Spleen (tissue), 11 donors: ENCODE data around the gene TSSC4. TPM values are rescaled to one million over a fixed set of nuclear protein-coding genes. Genes with fewer than 3 reads are reported as not detected.

Experiments
- DNase-seq: peaks from one replicate; pipeline ENCODE4 v3.0.0-alpha.2; 2020
- H3K27ac ChIP-seq, 8 donors: fragments of 200-600 bp; sonication (generic) in 7 of 8; 1 replicate in 4 of 8; 2 replicates in 4 of 8; pipeline versions ENCODE4 v1.5.0 to v1.8.0; 2016 to 2021; ENCODE audit warnings: inconsistent platforms in 4 of 8, mild to moderate bottlenecking in 4 of 8, moderate library complexity in 1 of 8
- H3K27me3 ChIP-seq, 7 donors: fragments of 200-600 bp; sonication (generic) in 6 of 7; replicated peaks in 1 of 7; 1 replicate in 4 of 7; 2 replicates in 3 of 7; pipeline versions ENCODE4 v1.5.0 to v1.8.0; 2016 to 2021; ENCODE audit warnings: inconsistent platforms in 3 of 7, mild to moderate bottlenecking in 1 of 7
- H3K36me3 ChIP-seq, 6 donors: fragments of 200-600 bp; sonication (generic) in 5 of 6; 1 replicate in 4 of 6; 2 replicates in 2 of 6; pipeline versions ENCODE4 v1.5.0 to v1.8.0; 2016 to 2021; ENCODE audit warnings: inconsistent platforms in 2 of 6
- H3K4me1 ChIP-seq, 6 donors: fragments of 200-600 bp; sonication (generic) in 5 of 6; 1 replicate in 3 of 6; 2 replicates in 3 of 6; pipeline versions ENCODE4 v1.5.0 to v1.8.0; 2016 to 2021; ENCODE audit warnings: inconsistent platforms in 3 of 6
- H3K4me3 ChIP-seq, 8 donors: fragments of 200-600 bp; sonication (generic) in 7 of 8; 1 replicate in 4 of 8; 2 replicates in 4 of 8; pipeline versions ENCODE4 v1.5.0 to v1.8.0; 2016 to 2021; ENCODE audit warnings: inconsistent platforms in 4 of 8, mild to moderate bottlenecking in 4 of 8, moderate library complexity in 2 of 8
- H3K9me3 ChIP-seq, 8 donors: fragments of 200-600 bp; sonication (generic) in 7 of 8; 1 replicate in 4 of 8; 2 replicates in 4 of 8; pipeline versions ENCODE4 v1.5.0 to v1.8.0; 2016 to 2021; ENCODE audit warnings: inconsistent platforms in 4 of 8
- CTCF ChIP-seq, 11 experiments: fragments of 200-600 bp in 7 of 11; fragments of 450-650 bp in 4 of 11; sonication (generic) in 4 of 11; IDR thresholded peaks in 8 of 11; conservative IDR thresholded peaks in 3 of 11; 1 replicate in 7 of 11; 2 replicates in 4 of 11; pipeline versions ENCODE4 v1.4.0 to v1.8.0; 2016 to 2021; ENCODE audit warnings: antibody characterized with exemption in 11 of 11, inconsistent platforms in 4 of 11, mild to moderate bottlenecking in 1 of 11
- POLR2A ChIP-seq, 3 donors: fragments of 450-650 bp; IDR thresholded peaks; one replicate each; pipeline ENCODE4 v1.5.1; 2017; ENCODE audit warnings: antibody characterized with exemption in 3 of 3, mild to moderate bottlenecking in 1 of 3
- POLR2AphosphoS5 ChIP-seq, 3 donors: sonication (generic); formaldehyde crosslinking; IDR thresholded peaks; one replicate each; pipeline ENCODE4 v1.5.1; 2017; ENCODE audit warnings: antibody characterized with exemption in 3 of 3
- WGBS, 5 donors: extraction: QIAGEN DNeasy Blood & Tissue Kit in 3 of 5; methylation state at CpG; one replicate each; pipeline versions ENCODE4 v1.1.5 to v1.1.7; 2013 to 2018; 5-methylcytosine and 5-hydroxymethylcytosine counted together
- intact Hi-C: fragments of 100-400 bp; cut with DNase I; formaldehyde crosslinking; loops from one replicate; pipeline ENCODE4 v1.15.0; 2023; ENCODE audit warnings: low total_unique reads
- polyA plus RNA-seq, 3 donors: library from polyadenylated mRNA; stranded (reverse); fragments of 200-250 nt; gene quantifications; one replicate each; pipeline ENCODE4 v1.2.1, GENCODE V29; 2013
- total RNA-seq, 7 donors: library from RNA; depleted of rRNA in 3 of 7; stranded (reverse); fragments of >200 nt in 3 of 7; fragmentation: NEBNext Ultra II Directional in 4 of 7; extraction: Animal tissue kit (Norgen Biotek cat#: 25700) in 4 of 7; gene quantifications; one replicate each; pipeline versions ENCODE4 v1.1.0 to v1.2.1, GENCODE V29; 2016 to 2021
- donor health status: healthy with polysubstance abuse.
- donor health status: DM: no; HTN: no; CAD: no; lungs with moderate emphysema.
- donor health status: DM: no; HTN: no; CAD: no.
- donor health status: Bipolar disorder and iron deficiency.
- donor health status: healthy.
- donor health status: DM: no; HTN: no; CAD: no.
- donor health status: DM: yes; HTN: yes; CAD: no.

The TSSC4 gene
- total and polyA plus RNA-seq, 10 donors, result 28.7 to 94.4 (median 43.7) TPM

- TF ChIP-seq CTCF (IDR thresholded peaks at IDR 0.05 in 8 of 11, conservative IDR thresholded peaks at IDR 0.05 in 3 of 11) (no peak), POLR2AphosphoS5 (IDR thresholded peaks at IDR 0.05) (no peak), POLR2A (IDR thresholded peaks at IDR 0.05) (no peak)
- Histone ChIP-seq H3K27ac (no peak overlapping the region), H3K4me3 (no peak overlapping the region), H3K36me3 (no peaks in the 10 kb centered on the region), H3K9me3 (no peaks in the 10 kb centered on the region), H3K4me1 (no peaks in the 10 kb centered on the region), H3K27me3 (peaks cover 0 to 15% (median 0%) of the 10 kb centered on the region in 7 donors)
- DNase-seq, result no peak
- 72 to 80% (median 75%) methylated on average over 28 to 30 of the region's 30 CpGs for WGBS, 5 donors
- intact Hi-C loops, result no loop called here
These were observed 11.1 kb downstream of the TSSC4 start for GRCh38 chr11:2411446-2412305.

- Histone ChIP-seq H3K4me3 (no peak overlapping the region), H3K27me3 (peaks cover 0 to 15% (median 0%) of the 10 kb centered on the region in 7 donors), H3K36me3 (no peaks in the 10 kb centered on the region), H3K4me1 (no peaks in the 10 kb centered on the region), H3K27ac (no peak overlapping the region), H3K9me3 (no peaks in the 10 kb centered on the region)
- no peak for DNase-seq
- WGBS, 5 donors, result 85 to 93% (median 86%) methylated on average over 3 to 6 of the region's 6 CpGs; no CpG with 5 or more reads in 1 of the 5 donors
- intact Hi-C loops, result no loop called here
- TF ChIP-seq POLR2A (IDR thresholded peaks at IDR 0.05) (no peak), POLR2AphosphoS5 (IDR thresholded peaks at IDR 0.05) (no peak), CTCF (IDR thresholded peaks at IDR 0.05 in 8 of 11, conservative IDR thresholded peaks at IDR 0.05 in 3 of 11) (no peak)
These were observed 11.8 kb downstream of the TSSC4 start for GRCh38 chr11:2412323-2412722.

- H3K27me3 ChIP-seq, result peaks cover 0 to 15% (median 0%) of the 10 kb centered on the region in 7 donors
- intact Hi-C loops, result no loop called here
- no peaks in the 10 kb centered on the region for H3K36me3 ChIP-seq
- no peak for TF ChIP-seq CTCF (IDR thresholded peaks at IDR 0.05 in 8 of 11, conservative IDR thresholded peaks at IDR 0.05 in 3 of 11)
- no peaks in the 10 kb centered on the region for H3K9me3 ChIP-seq
- H3K27ac ChIP-seq, result no peak overlapping the region
- 71 to 92% (median 89%) methylated on average over 18 to 43 of the region's 43 CpGs for WGBS, 5 donors
- no peak for DNase-seq
- H3K4me1 ChIP-seq, result no peaks in the 10 kb centered on the region
- H3K4me3 ChIP-seq, result no peak overlapping the region
These were observed 13.4 kb downstream of the TSSC4 start for GRCh38 chr11:2413742-2414579.

- Histone ChIP-seq H3K36me3 (no peaks in the 10 kb centered on the region), H3K4me1 (peaks cover 0 to 6% (median 2%) of the 10 kb centered on the region in 6 donors), H3K4me3 (no peak overlapping the region), H3K27me3 (peaks cover 0 to 15% (median 0%) of the 10 kb centered on the region in 7 donors), H3K9me3 (no peaks in the 10 kb centered on the region), H3K27ac (no peak overlapping the region)
- TF ChIP-seq CTCF (IDR thresholded peaks at IDR 0.05 in 8 of 11, conservative IDR thresholded peaks at IDR 0.05 in 3 of 11) (no peak), POLR2A (IDR thresholded peaks at IDR 0.05) (no peak), POLR2AphosphoS5 (IDR thresholded peaks at IDR 0.05) (no peak)
- DNase-seq, result no peak
- intact Hi-C loops, result no loop called here
- 87 to 95% (median 91%) methylated on average over 23 to 35 of the region's 35 CpGs for WGBS, 5 donors
These were observed 14.1 kb downstream of the TSSC4 start for GRCh38 chr11:2414616-2415015.
